Stimulated activated naive CD8-positive, alpha-beta T cell treated with anti-CD3 and anti-CD28 coated beads, Interleukin-15, Interleukin-2, amounts not matched to agents 100 U/mL and 50 U/mL, for 24 hours (primary cell): ENCODE data around the gene LAMP5.

Source experiments
- ATAC-seq: fragments of 150-1000 bp; cut with Tn5 transposase; one replicate; pipeline ENCODE4 v1.10.0; 2021
- DNase-seq: peaks from one replicate; pipeline ENCODE4 v3.0.0; 2021

LAMP5 gene

GRCh38 chr20:9535449-9535848 is 21.1 kb downstream of the LAMP5 start:
- no peak for ATAC-seq
- no peak for DNase-seq

- ATAC-seq (no peak), DNase-seq (no peak)
These were observed 28.8 kb downstream of the LAMP5 start for GRCh38 chr20:9543214-9543613.

GRCh38 chr20:9550283-9550682 is 35.9 kb downstream of the LAMP5 start:
- DNase-seq (no peak), ATAC-seq (no peak)

- ATAC-seq (no peak), DNase-seq (no peak)
These were observed 36.5 kb downstream of the LAMP5 start for GRCh38 chr20:9550871-9551270.

GRCh38 chr20:9551808-9552550 is 37.6 kb downstream of the LAMP5 start:
- no peak for DNase-seq

GRCh38 chr20:9555781-9556180 is 41.4 kb downstream of the LAMP5 start:
- DNase-seq = no peak
- no peak for ATAC-seq

More at GRCh38 chr20:9551808-9552550, 37.6 kb downstream of the LAMP5 start:
- no peak for ATAC-seq

GRCh38 chr20:9557411-9557810 is 43.0 kb downstream of the LAMP5 start:
- no peak for ATAC-seq
- no peak for DNase-seq

GRCh38 chr20:9565910-9566550 is 51.6 kb downstream of the LAMP5 start:
- ATAC-seq = no peak
- no peak for DNase-seq

- no peak for DNase-seq
These were observed 52.6 kb downstream of the LAMP5 start for GRCh38 chr20:9566977-9567376.

GRCh38 chr20:9570612-9571011 is 56.2 kb downstream of the LAMP5 start:
- DNase-seq (no peak), ATAC-seq (no peak)

More at GRCh38 chr20:9566977-9567376, 52.6 kb downstream of the LAMP5 start:
- ATAC-seq = no peak

- ATAC-seq (no peak), DNase-seq (no peak)
These were observed 57.4 kb downstream of the LAMP5 start for GRCh38 chr20:9571783-9572182.

- ATAC-seq (no peak), DNase-seq (no peak)
These were observed 58.3 kb downstream of the LAMP5 start for GRCh38 chr20:9572670-9573069.

- ATAC-seq (no peak), DNase-seq (no peak)
These were observed 59.2 kb downstream of the LAMP5 start for GRCh38 chr20:9573335-9574151.

- ATAC-seq (no peak), DNase-seq (no peak)
These were observed 59.8 kb downstream of the LAMP5 start for GRCh38 chr20:9574181-9574580.

- no peak for DNase-seq
These were observed 60.4 kb downstream of the LAMP5 start for GRCh38 chr20:9574776-9575175.

GRCh38 chr20:9575836-9576235 is 61.4 kb downstream of the LAMP5 start:
- no peak for ATAC-seq
- DNase-seq = no peak

More at GRCh38 chr20:9574776-9575175, 60.4 kb downstream of the LAMP5 start:
- ATAC-seq = no peak

GRCh38 chr20:9576695-9577094 is 62.3 kb downstream of the LAMP5 start:
- DNase-seq = no peak
- ATAC-seq = no peak

GRCh38 chr20:9577397-9577796 is 63.0 kb downstream of the LAMP5 start:
- DNase-seq = no peak

GRCh38 chr20:9578594-9578993 is 64.2 kb downstream of the LAMP5 start:
- ATAC-seq (no peak), DNase-seq (no peak)

More at GRCh38 chr20:9577397-9577796, 63.0 kb downstream of the LAMP5 start:
- ATAC-seq = no peak
